Left ventricle myocardium inferior (tissue), 1 donor: ENCODE results near the gene CISD1. TPM values are rescaled to one million over a fixed set of nuclear protein-coding genes. Genes with fewer than 3 reads are reported as not detected.
"Not testable (repeated sequence)": the region's sequence is repeated elsewhere in the genome, so short reads cannot be mapped to it uniquely, and the experiment has no call there.

Experiments
- DNase-seq: peaks from one replicate; pipeline ENCODE4 v3.0.0-alpha.2; 2020
- H3K27ac ChIP-seq: fragments of 200-600 bp; replicated peaks from 2 replicates; pipeline ENCODE4 v1.8.0; 2021
- H3K27me3 ChIP-seq: fragments of 200-600 bp; 2 replicates; pipeline ENCODE4 v1.8.0; 2021; ENCODE audit warnings: low read depth
- H3K36me3 ChIP-seq: fragments of 200-600 bp; 2 replicates; pipeline ENCODE4 v1.8.0; 2021
- H3K4me1 ChIP-seq: fragments of 200-600 bp; 2 replicates; pipeline ENCODE4 v1.8.0; 2021
- H3K4me3 ChIP-seq: fragments of 200-600 bp; 2 replicates; pipeline ENCODE4 v1.8.0; 2021; ENCODE audit warnings: mild to moderate bottlenecking, moderate library complexity
- H3K9me3 ChIP-seq: fragments of 200-600 bp; replicated peaks from 2 replicates; pipeline ENCODE4 v1.8.0; 2021
- CTCF ChIP-seq: fragments of 200-600 bp; IDR thresholded peaks from 2 replicates; pipeline ENCODE4 v1.8.0; 2021; ENCODE audit warnings: antibody characterized with exemption, mild to moderate bottlenecking, borderline replicate concordance
- intact Hi-C: fragments of 100-400 bp; cut with micrococcal nuclease; formaldehyde crosslinking; loops from one replicate; pipeline ENCODE4 v1.11.0; 2022
- total RNA-seq: library from RNA; stranded (reverse); fragmentation: NEBNext Ultra II Directional; extraction: Animal tissue kit (Norgen Biotek cat#: 25700); gene quantifications from one replicate; pipeline ENCODE4 v1.2.1, GENCODE V29; 2021
- donor health status: DM: no; HTN: yes; CAD: no; lungs with severe emphysema.

Gene CISD1
- total RNA-seq, 1 donor from 2014 or later = 173 TPM

- no peak overlapping the region for H3K4me3 ChIP-seq
- H3K4me1 ChIP-seq = no peaks in the 10 kb centered on the region
- no peak for TF ChIP-seq CTCF
- no peaks in the 10 kb centered on the region for H3K27me3 ChIP-seq
- H3K9me3 ChIP-seq = no peaks in the 10 kb centered on the region
- H3K36me3 ChIP-seq = no peaks in the 10 kb centered on the region
- no peak for DNase-seq
- intact Hi-C loops = no loop called here
- H3K27ac ChIP-seq = no peak overlapping the region
These were observed 15.8 kb upstream of the CISD1 start for GRCh38 chr10:58253184-58253583.

- Histone ChIP-seq H3K27me3 (no peaks in the 10 kb centered on the region), H3K27ac (no peak overlapping the region), H3K36me3 (no peaks in the 10 kb centered on the region), H3K4me3 (no peak overlapping the region), H3K4me1 (no peaks in the 10 kb centered on the region), H3K9me3 (no peaks in the 10 kb centered on the region)
- TF ChIP-seq CTCF = no peak
- intact Hi-C loops = no loop called here
- DNase-seq = no peak
These were observed 14.3 kb upstream of the CISD1 start for GRCh38 chr10:58254644-58255043.

GRCh38 chr10:58256013-58256780 is 12.8 kb upstream of the CISD1 start:
- DNase-seq, intact Hi-C loops: not testable (repeated sequence)

GRCh38 chr10:58258977-58259692 is 9.8 kb upstream of the CISD1 start:
- no peaks in the 10 kb centered on the region for H3K36me3 ChIP-seq
- no peak overlapping the region for H3K4me3 ChIP-seq
- H3K27ac ChIP-seq = no peak overlapping the region
- DNase-seq = no peak
- peaks cover 4% of the 10 kb centered on the region for H3K4me1 ChIP-seq
- H3K27me3 ChIP-seq = no peaks in the 10 kb centered on the region
- intact Hi-C loops = no loop called here
- no peak for TF ChIP-seq CTCF
- H3K9me3 ChIP-seq = no peaks in the 10 kb centered on the region

More at GRCh38 chr10:58256013-58256780, 12.8 kb upstream of the CISD1 start:
- not testable (repeated sequence) for H3K27ac ChIP-seq, H3K27me3 ChIP-seq, H3K9me3 ChIP-seq, H3K4me3 ChIP-seq, H3K4me1 ChIP-seq, H3K36me3 ChIP-seq

GRCh38 chr10:58260334-58260733 is 8.6 kb upstream of the CISD1 start:
- no peak overlapping the region for H3K4me3 ChIP-seq
- H3K9me3 ChIP-seq = no peaks in the 10 kb centered on the region
- no peak for DNase-seq
- H3K4me1 ChIP-seq = peaks cover 16% of the 10 kb centered on the region
- H3K27me3 ChIP-seq = no peaks in the 10 kb centered on the region
- H3K36me3 ChIP-seq = no peaks in the 10 kb centered on the region
- intact Hi-C loops = no loop called here
- no peak overlapping the region for H3K27ac ChIP-seq
- TF ChIP-seq CTCF = no peak

- Histone ChIP-seq H3K4me1 (peaks cover 38% of the 10 kb centered on the region), H3K27ac (no peak overlapping the region), H3K36me3 (no peaks in the 10 kb centered on the region), H3K27me3 (no peaks in the 10 kb centered on the region), H3K9me3 (no peaks in the 10 kb centered on the region), H3K4me3 (no peak overlapping the region)
- intact Hi-C loops = no loop called here
- TF ChIP-seq CTCF = no peak
- DNase-seq = no peak
These were observed 6.2 kb upstream of the CISD1 start for GRCh38 chr10:58262766-58263165.
